GM12872 (cell line): ENCODE measurements around the gene CKB.

ENCODE experiments used
- CTCF ChIP-seq: IDR thresholded peaks from 3 replicates; pipeline ENCODE4 v1.5.1; 2011; ENCODE audit warnings: low read depth, mild to moderate bottlenecking, low read length, moderate library complexity; ENCODE audit not compliant: insufficient read depth

The CKB gene

GRCh38 chr14:103509864-103510723, 12.5 kb downstream of the CKB start:
- TF ChIP-seq CTCF, result no peak

GRCh38 chr14:103508521-103509329, 13.9 kb downstream of the CKB start:
- TF ChIP-seq CTCF, result no peak

- TF ChIP-seq CTCF, result no peak
Observed at GRCh38 chr14:103507751-103508150, 14.9 kb downstream of the CKB start.

GRCh38 chr14:103504991-103505565, 17.6 kb downstream of the CKB start:
- TF ChIP-seq CTCF, result 0 out of 3 replicates have a peak, but pooled peaks have one; percentile 18

GRCh38 chr14:103503296-103503695, 19.3 kb downstream of the CKB start:
- no peak for TF ChIP-seq CTCF

GRCh38 chr14:103502877-103503276, 19.8 kb downstream of the CKB start:
- no peak for TF ChIP-seq CTCF
